ENCODE measurements around the gene DNAJC17.

Gene DNAJC17

DNA sequence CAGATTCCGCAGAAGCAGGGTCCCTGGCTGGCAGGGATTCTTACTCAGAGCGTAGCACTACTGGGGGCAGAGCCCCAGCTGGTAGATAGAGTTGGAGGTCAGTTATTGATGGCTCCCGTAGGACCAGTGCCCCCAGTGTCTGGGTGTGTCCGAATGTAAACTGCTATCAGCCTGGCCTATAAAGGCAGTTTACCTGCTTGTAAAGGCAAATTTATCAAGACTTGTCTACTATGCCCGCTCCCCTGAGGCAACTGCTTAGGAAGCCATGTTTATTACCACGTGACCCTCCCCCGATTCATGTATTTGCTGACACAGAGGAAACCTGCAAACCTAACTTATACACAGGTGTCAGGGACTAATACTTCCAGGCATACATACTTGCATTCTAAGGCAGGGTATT, 21.8 kb upstream of the DNAJC17 start:
- no peak for DNase-seq (ENCODE audit: low spot score)

DNA sequence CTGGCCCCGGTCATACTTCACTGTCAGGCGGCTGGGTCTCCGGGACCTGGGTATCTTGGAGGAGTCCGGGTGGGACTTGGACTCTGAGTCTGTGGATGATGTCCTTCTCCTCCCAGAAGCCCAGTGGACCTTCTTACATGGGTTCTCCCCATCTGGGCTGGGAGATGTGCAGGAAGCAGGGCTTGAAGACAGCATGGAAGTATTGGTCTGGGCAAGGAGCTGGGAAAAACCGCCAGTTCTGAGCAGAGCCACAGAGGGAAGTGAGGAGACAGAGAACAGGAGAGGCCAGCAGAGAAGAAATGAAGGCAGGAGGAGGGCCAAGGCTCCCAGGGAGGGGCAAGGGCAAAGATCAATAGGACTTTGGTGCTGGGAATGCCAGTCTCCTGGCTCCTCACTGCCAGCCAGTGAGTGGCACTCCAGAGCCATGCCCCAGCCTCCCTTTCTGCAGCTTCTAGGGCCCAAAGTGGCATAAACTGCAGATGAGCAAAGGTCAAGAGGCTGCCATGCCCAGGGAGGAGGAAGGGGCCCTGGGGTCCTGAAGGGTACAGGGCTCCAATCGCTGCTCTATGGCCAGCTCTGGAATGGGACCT, 21.3 kb upstream of the DNAJC17 start, which contains the start of gene PPP1R14D:
Gene PPP1R14D, minus strand, starts transcription at position 262 of the 590 bp plus-strand sequence. Its CDS starts 67 bp downstream, at position 195.
- DNase-seq (ENCODE audit: low spot score) = no peak

DNA sequence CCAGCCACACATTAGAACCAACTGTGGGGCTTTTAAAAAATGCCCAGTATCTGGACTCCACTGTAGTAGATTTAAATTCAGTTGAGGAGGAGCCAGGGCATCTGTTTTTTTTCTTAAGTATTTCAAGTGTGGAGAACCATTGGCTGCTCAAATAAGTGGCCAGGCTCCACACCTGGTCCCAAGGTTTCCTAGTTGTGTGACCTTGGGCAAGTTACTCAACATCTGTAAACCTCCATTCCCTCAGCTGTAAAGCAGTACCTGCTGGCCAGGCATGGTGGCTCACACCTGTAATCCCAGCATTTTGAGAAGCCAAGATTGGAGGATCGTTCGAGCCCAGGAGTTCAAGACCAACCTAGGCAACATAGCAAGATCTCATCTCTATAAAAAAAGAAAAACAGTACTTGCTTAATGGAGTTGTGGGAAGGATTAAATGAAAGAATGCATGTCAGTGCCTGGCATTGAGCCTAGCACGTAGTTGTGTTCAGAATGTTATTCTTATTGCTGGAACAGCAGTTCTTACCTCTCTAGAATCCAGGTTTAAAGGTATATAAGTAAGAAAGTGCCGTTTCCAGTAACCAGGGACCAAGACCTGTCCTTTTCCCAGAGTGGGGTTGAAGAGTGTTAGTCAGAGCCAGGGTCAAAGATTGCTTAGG, 19.3 kb upstream of the DNAJC17 start:
- DNase-seq (ENCODE audit: low spot score) = no peak

DNA sequence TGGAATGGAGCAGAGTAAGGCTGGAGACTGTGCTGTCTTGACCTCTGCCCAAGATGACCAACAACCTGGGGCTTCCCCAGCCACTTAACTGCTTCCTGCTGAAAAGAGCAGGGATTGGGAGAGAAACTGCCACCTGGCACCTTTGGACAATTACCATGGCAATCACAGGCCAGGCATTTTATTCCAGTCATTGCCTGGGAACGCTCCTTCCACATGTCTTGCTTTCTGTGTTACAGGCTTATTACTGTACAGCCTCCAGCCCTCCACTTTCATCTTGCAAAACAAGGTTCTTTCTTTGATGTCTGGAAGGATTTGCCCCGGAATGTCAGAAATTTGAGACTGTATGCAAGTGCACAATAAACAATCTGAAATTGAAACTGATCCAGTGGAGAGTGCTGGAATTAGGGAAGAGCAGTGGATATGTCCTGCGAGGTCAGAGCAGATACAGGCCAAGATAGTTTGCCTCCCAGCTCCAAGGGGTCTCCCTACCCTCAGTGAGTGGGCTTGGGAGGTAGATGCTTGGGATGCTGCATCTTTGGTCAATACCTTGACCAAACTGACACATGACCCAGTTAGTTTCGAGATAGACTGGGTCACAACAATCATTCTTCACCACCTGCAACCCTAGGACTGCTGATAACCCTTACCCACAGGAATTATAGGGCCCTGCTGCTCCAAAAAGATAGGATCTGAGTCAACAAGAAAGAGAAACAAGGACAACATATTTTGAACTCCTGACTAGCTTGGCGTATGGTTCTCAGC, 18.6 kb upstream of the DNAJC17 start:
- DNase-seq (ENCODE audit: low spot score) = peak; percentile 92

DNA sequence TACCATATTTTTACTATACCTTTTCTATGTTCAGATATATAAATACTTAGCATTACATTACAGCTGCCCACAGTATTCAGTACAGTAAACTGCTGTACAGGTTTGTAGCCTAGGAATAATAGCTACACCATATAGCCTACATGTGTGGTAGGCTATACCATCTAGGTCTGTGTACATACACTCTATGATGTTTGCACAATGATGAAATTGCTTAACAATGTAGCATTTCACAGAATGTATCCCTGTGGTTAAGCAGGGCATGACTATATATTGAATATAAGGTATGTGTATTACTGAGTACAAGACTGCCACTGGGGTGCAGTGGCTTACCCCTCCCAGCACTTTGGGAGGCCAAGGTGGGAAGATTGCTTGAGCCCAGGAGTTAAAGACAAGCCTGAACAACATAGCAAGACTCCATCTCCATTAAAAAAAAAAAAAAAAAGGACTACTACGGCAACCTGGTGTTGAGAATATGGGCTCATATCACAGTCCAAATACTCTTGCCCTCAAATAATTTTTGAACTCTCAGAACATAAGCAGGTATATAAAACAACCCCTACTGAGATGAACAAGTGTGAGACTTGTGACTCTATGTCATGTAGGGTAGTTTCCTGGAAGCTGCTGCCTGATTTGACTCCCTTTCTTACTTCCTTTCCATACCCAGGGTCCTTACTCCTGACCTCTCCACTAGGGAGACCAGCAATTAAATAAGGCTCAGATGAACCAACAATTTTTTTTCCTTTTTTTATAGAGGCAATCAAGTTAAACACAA, 16.5 kb upstream of the DNAJC17 start:
- no peak for DNase-seq (ENCODE audit: low spot score)

DNA sequence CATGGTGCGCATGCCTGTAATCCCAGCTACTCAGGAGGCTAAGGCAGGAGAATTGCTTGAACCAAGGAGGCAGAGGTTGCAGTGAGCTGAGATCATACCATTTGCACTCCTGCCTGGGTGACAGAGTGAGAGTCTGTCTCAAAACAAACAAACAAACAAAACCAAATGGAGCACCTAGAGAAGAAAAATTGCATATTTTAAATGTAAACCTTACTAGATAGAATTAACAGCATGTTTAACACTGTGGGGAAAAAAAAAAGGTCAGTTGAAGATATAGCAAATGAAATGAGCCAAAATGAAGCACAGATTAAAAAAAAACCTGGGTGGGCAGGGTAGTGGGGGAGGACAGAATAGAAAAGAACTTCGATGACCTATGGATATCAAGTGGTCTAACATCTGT, 13.9 kb upstream of the DNAJC17 start:
- DNase-seq (ENCODE audit: low spot score) = no peak

DNA sequence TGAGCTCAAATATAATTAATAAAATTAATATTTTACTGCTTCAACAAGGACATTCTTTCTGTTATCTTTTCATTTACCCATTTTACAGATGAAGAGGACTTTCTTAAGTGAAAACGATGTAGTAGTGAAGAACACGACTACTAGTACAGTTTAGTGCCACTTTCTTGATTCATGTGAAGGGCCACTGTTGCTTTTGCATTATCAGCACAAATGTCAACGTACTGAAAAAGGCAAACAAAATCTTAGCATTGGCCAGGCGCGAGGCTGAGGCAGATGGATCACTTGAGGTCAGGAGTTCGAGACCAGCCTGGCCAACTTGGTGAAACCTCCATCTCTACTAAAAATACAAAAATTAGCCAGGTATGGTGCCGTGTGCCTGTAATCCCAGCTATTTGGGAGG, 11.8 kb upstream of the DNAJC17 start:
- DNase-seq (ENCODE audit: low spot score) = no peak

DNA sequence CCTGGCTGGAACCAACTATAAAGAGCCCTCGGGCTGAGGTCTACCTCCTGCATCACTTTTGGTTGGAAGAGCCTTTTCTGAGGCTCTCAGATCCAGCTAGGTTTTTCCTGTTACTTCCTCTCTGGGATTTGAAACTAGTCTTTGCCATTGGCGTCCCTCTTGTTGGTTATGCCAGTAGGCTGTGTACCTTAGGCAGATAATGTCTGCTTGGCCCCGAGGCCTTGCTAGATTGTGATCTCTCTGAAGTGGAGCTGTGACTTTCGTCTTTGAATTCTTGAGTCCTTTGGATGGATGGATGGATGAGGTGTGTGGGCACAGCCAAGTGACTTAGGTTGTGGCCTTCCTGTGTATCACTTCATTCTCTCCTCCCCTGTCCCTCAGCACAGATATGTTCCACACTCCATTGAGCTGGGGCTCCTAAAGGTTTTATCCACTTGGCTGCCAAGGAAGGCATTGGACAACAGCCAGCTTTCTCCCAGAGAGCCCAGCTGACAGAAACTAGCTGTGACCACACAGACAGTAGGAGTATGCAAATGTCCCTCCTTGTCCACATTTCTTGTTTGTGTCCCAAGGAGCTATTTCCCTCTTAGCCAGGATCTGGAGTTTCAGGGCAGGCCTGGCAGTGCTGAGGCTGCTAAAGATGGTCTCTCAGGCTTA, 7.9 kb upstream of the DNAJC17 start:
- DNase-seq (ENCODE audit: low spot score) = peak; percentile 82

DNA sequence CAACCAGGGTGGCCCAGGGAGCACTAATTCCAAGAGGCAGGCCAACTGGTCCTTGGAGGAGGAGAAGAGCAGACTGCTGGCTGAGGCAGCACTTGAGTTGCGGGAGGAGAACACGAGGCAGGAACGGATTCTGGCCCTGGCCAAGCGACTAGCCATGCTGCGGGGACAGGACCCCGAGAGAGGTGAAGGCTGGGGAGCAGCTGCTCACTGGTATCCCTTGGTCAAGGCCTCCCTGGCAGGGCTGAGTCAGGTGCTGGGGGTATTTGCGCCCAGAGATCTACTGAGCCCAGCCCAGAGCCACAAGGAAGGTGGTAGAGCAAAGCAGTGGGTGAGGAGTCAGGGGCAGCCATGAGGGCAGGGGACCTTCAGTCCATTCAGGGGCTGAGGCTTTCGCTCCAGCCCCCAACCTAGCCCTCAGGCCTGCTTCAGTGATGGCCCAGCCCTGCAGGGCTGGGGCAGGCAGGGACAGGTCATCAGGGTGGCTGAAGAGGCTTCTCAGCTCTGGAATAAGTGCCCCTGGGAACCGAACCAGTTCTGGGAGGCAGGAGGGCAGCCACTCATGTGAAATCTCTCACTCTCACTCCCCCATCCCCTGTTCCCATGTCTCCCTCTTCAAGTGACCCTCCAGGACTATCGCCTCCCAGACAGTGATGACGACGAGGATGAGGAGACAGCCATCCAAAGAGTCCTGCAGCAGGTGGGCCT, 5.6 kb upstream of the DNAJC17 start:
- no peak for DNase-seq (ENCODE audit: low spot score)

DNA sequence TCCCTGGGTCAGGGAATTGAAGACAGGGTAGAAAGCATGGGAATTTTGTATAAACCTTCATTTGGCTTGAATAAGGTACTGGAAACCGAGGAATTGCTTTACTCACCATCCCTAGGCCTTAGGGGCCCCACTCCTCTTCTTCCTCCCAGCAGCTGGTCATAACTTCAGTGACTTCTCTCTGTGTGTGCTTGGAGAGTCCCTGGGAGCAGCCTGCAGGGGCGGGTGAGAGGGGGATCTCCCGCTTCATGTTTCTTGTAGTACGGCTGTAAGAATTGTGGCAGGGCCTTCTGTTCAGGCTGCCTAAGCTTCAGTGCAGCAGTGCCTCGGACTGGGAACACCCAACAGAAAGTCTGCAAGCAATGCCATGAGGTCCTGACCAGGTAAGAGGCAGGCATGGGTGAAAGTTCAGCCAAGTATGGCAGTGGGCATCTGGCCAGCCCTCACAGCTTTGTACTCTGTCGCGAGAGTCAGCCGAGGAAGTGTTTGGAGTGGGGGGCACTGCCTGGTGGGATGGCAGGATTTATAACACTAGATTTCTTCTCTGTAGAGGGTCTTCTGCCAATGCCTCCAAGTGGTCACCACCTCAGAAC, 1.7 kb upstream of the DNAJC17 start:
- DNase-seq (ENCODE audit: low spot score) = no peak

DNA sequence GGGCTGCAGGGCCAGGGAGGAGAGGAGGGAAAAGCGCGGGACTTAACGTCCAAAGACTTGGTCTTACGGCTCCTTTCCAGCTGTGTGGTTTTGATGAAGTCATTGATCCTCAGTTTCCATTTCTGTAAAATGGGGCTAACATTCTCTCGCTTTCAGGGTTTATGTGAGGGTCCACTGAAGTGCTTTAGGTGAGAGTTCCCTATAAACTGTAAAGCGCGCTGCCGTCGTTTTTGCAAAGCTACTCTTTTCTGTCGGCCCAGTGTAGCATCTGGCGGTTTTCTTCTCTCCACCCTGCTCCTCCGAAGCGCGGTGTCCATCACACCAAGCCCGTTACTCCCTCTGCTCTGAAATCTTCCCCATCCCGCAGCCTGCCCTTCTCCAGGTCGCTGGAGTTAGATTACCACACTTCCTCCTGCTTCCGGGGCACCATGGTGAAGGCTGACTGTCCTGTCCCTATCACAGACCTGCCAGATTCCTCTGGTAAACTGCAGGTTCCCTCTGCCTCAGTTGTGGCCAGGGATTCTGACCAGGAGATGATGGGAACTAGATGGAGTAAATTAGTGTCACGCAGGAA, 702 bp upstream of the DNAJC17 start:
- peak; percentile 22 for DNase-seq (ENCODE audit: low spot score)

DNA sequence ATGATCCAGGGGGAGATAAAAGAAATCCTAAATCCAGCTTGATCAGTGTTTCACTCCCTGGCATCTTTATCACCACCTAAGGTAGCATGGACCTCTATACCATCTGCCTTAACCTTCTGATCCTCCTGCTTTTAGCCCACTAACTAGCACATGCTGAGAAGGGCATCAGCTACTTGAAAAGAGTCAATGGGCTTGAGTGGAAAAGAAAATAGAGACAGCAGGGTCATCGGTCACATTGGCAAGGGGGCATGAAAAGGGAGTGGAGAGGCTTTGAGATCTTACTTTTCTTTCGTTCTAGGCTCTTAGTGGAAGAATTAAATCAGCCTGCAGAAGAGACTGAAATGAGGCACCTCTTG, 623 bp downstream of the DNAJC17 start:
- no peak for DNase-seq (ENCODE audit: low spot score)

DNA sequence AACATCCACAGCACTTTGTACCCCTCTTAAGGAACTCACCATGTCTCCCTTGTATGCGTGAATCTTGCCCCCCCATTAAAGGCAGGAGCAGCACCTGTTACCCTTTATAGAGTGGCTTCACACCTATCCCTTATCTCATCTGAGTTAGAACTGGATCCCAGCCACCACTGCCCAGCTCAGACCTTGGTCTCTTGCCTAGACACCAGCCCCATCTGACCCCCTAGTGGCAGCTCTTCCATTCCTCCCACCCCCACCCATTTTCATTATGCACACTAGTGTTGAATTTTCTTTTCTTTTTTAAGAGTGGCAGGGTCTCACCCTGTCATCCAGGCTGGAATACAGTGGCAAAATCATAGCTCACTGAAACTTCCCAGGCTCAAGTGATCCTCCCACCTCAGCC, 3.6 kb downstream of the DNAJC17 start:
- DNase-seq (ENCODE audit: low spot score) = no peak

DNA sequence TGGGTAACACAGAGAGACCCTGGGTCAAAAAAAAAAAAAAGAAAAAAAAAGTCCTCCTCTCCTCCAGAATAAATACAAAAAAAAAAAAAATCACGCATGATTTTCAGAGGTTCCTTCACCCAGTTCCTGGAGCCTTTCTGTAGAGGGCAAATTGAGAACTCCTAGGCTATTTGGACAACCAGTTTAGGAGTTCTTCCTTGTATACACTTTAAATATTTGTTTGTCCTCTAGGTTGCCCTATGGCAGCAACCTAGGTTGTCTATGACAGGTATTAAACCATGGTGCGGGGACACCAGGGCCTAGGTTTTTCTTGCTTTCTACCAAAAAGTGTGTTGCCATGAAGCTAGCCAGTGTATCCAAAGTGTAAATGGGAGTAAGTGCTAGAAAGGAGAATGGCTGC, 4.2 kb downstream of the DNAJC17 start:
- no peak for DNase-seq (ENCODE audit: low spot score)

DNA sequence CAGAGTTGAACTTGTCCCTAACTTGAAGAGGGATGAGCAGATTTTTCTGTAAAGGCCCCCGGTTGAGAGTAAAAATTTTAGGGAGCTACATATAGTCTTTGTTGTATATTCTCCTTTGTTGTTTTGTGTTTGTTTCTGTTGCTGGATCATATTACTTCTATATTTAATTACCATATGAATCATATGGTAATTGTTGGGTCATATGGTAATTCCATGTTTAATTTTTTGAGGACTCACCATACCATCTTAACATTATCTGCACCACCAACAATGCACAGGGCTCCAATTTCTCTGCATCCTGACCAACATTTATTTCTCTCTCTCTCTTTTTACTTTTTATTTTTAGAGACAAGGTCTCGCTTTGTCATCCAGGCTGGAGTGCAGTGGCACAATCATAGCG, 7.8 kb downstream of the DNAJC17 start:
- DNase-seq (ENCODE audit: low spot score) = no peak

DNA sequence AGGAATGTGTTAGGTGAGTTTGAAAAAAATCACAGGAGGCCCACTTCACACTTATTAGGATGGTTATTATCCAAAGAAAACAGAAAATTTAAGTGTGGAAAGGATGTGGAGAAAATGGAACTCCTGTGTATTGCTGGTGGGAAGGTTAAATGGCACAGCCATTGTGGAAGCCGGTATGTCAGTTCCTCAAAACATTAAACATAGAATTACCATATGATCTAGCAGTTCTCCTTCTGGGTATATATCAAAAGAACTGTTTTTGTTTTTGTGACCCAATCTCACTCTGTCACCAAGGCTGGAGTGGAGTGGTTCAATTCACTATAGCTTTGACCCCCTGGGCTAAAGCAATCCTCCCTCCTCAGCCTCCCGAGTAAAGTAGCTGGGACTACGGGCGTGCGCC, 10.8 kb downstream of the DNAJC17 start:
- DNase-seq (ENCODE audit: low spot score) = no peak

DNA sequence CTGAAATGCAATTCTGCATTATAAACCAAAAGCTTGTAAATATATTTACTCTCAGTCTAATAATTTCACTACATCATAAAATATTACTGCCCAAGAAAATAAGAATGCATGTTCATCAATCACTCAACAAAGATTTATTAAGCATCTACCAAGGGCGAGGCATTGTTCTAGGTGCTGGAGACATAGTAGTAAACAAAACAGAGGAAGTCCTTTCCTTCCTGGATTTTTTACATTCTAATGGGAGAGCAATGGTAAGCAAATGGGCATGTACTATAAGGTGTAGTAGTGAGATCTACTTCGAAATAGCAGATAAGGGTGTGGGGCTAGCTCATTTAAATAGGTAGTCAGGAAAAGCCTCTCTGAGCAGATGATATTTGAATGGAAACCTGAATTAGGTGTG, 11.2 kb downstream of the DNAJC17 start:
- DNase-seq (ENCODE audit: low spot score) = no peak

DNA sequence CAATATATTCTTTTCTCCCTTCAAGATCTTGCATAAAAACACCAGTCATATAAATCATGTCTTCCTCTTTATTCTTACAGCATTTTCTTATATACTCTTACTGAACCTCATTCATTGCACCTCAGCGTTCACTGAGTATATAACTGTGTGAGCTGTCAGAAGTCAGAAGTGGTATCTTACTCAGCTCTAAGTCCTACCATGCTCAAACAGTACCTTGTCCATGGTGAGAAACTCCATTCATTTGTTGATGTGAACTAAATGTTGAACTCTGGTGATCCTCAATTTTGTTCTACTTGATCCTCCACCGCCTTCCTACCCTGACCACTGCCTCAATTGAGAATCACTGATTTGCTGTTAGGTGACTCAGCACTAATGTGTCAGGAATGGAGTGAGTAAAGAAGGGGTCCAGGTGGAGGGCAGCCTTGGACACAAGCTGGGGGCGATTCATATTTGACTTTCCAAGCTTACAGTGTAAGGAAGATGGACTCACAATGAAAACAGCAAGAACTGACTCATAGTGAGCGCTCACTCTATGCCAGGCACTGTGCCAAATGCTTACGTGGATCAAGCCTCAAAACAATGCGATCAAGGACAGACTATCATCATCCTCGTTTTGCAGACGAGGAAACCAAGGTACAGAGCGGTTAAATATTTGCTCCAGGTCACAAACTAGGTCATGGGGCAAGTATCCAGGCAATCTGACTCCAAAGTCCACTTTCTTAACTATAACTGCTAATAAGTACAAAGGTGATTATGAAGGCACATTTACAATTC, 13.9 kb downstream of the DNAJC17 start:
- peak; percentile 98 for DNase-seq (ENCODE audit: low spot score)

DNA sequence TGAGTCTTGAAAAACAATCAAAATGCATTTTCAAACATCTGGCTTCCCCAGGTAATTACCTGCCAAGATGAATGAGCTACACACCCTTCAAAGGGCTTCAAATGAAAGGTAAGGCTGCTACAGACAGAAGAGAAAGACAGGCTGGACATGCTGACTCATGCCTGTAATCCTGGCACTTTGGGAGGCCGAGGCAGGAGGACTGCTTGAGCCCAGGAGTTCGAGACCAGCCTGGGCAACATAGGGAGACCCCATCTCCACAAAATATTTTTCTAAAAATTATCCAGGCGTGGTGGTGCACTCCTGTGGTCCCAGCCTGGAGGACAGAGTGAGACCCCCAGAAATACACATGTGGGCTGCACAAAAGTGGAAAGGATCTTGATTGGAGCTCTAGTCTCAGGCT, 14.9 kb downstream of the DNAJC17 start:
- DNase-seq (ENCODE audit: low spot score) = no peak

DNA sequence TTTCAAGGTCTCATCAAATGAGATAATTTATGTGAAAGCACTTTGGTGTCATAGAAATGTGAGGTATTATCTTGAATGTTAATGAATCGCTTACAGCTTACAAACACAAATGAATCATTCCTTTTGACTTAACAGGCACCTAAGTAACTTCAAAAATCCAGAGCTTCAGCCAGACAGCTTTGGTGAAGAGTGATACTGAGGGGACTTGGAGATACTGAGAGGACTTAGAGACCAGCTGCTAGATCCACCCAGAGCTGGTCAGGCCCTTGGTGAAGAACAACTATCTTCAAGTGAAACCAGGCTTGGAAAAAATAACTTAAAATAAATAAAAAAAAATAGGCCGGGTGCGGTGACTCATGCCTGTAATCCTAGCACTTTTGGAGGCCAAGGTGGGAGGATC, 16.6 kb downstream of the DNAJC17 start:
- DNase-seq (ENCODE audit: low spot score) = peak; percentile 77
